Stomach (tissue), 9 donors: ENCODE measurements around the gene AKR1B15. TPM values are rescaled to one million over a fixed set of nuclear protein-coding genes. Genes with fewer than 3 reads are reported as not detected.

ENCODE experiments used
- DNase-seq, 2 donors: peaks; one replicate each; pipeline versions ENCODE4 v3.0.0 to v3.0.0-alpha.2; 2013 to 2019
- H3K27ac ChIP-seq, 5 donors: fragments of 200-600 bp in 4 of 5; sonication (generic) in 4 of 5; one replicate each; pipeline ENCODE4 v1.5.1; 2013 to 2019; ENCODE audit warnings: mild to moderate bottlenecking in 1 of 5, moderate library complexity in 1 of 5
- H3K27me3 ChIP-seq, 3 donors: fragments of 200-600 bp; sonication (generic); one replicate each; pipeline ENCODE4 v1.5.1; 2017 to 2019; ENCODE audit warnings: mixed run types in 1 of 3
- H3K36me3 ChIP-seq, 4 donors: fragments of 200-600 bp; sonication (generic); 1 replicate in 3 of 4; 2 replicates in 1 of 4; pipeline ENCODE4 v1.5.1; 2016 to 2019
- H3K4me1 ChIP-seq, 4 donors: fragments of 200-600 bp; sonication (generic); one replicate each; pipeline ENCODE4 v1.5.1; 2016 to 2019
- H3K4me3 ChIP-seq, 4 donors: fragments of 200-600 bp; sonication (generic) in 3 of 4; one replicate each; pipeline ENCODE4 v1.5.1; 2016 to 2019; ENCODE audit warnings: mild to moderate bottlenecking in 1 of 4
- H3K9me3 ChIP-seq, 4 donors: fragments of 200-600 bp; sonication (generic); one replicate each; pipeline ENCODE4 v1.5.1; 2016 to 2019
- CTCF ChIP-seq, 7 experiments: fragments of 450-650 bp in 4 of 7; fragments of 200-600 bp in 3 of 7; sonication (generic) in 3 of 7; IDR thresholded peaks; one replicate each; pipeline ENCODE4 v1.5.1; 2016 to 2019; ENCODE audit warnings: antibody characterized with exemption in 7 of 7, control low read depth in 2 of 7, mild to moderate bottlenecking in 1 of 7
- EP300 ChIP-seq: sonication (generic); formaldehyde crosslinking; IDR thresholded peaks from one replicate; pipeline ENCODE4 v1.6.1; 2017; ENCODE audit warnings: antibody characterized with exemption
- POLR2A ChIP-seq, 4 donors: fragments of 450-650 bp; IDR thresholded peaks; one replicate each; pipeline ENCODE4 v1.6.1; 2016; ENCODE audit warnings: antibody characterized with exemption in 4 of 4, control low read depth in 2 of 4, mild to moderate bottlenecking in 1 of 4, moderate library complexity in 1 of 4
- POLR2AphosphoS5 ChIP-seq, 3 donors: sonication (generic); formaldehyde crosslinking; IDR thresholded peaks; one replicate each; pipeline ENCODE4 v1.6.1; 2016; ENCODE audit warnings: antibody characterized with exemption in 3 of 3
- WGBS, 5 donors: extraction: QIAGEN DNeasy Blood & Tissue Kit in 3 of 5; methylation state at CpG; one replicate each; pipeline versions ENCODE4 v1.1.5 to v1.1.7; 2013 to 2018; 5-methylcytosine and 5-hydroxymethylcytosine counted together
- intact Hi-C: fragments of 100-400 bp; cut with DNase I; formaldehyde crosslinking; loops from one replicate; pipeline ENCODE4 v1.15.1; 2023; ENCODE audit warnings: low total_unique reads
- polyA plus RNA-seq, 3 donors: library from polyadenylated mRNA; stranded (reverse); fragments of 200-250 nt; gene quantifications; one replicate each; pipeline ENCODE4 v1.2.3, GENCODE V29; 2013
- total RNA-seq, 5 donors: library from RNA; depleted of rRNA; stranded (reverse); fragments of >200 nt; gene quantifications; one replicate each; pipeline versions ENCODE4 v1.1.0 to v1.2.3, GENCODE V29; 2014 to 2016
- donor health status: healthy with polysubstance abuse.
- donor health status: Bipolar disorder and iron deficiency.
- donor health status: healthy.

AKR1B15 gene
- total and polyA plus RNA-seq, 8 donors = 0.08 to 1.8 (median 0.72) TPM; not detected in 5

DNA sequence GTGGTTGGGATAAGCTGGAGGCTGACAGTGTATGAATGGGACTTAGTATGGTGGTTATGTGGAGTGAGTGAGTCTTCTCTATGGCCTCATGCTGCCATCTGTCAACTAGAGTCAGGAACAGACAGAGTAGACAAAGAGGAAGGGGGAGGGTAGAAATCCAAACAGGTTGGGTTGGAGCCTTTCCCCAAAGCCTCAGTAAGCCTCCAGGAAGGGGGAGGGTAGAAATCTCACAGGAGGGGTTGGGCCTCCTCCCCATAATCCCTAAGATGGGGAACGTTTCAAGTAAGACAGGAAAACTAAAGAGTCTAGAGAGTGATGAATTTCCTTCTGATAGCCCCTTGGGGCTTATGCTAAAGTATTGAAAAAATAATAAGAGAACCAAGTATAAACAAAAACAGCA, 2.0 kb upstream of the AKR1B15 start:
- Histone ChIP-seq H3K27ac (peak overlapping the region in 3 of 5 donors; percentile 71 to 79 (median 74)), H3K4me3 (no peak overlapping the region), H3K4me1 (peaks cover 0 to 18% (median 12%) of the 10 kb centered on the region in 4 donors)

GRCh38 chr7:134547397-134548054, 1.4 kb upstream of the AKR1B15 start:
- H3K4me3 ChIP-seq = peak overlapping the region; percentile 34 to 46 (median 36)
- no peaks in the 10 kb centered on the region for H3K36me3 ChIP-seq
- peaks cover 0 to 22% (median 12%) of the 10 kb centered on the region in 4 donors for H3K4me1 ChIP-seq
- H3K9me3 ChIP-seq = no peaks in the 10 kb centered on the region
- TF ChIP-seq CTCF (IDR thresholded peaks at IDR 0.05) = peak in 5 of 7 experiments; percentile 76 to 92 (median 79)
- no peak for TF ChIP-seq EP300
- TF ChIP-seq POLR2A (IDR thresholded peaks at IDR 0.05) = no peak
- TF ChIP-seq POLR2AphosphoS5 (IDR thresholded peaks at IDR 0.05) = peak in 1 of 3 donors; percentile 12
- 5 to 10% (median 8%) methylated on average over 16 of the region's 16 CpGs for WGBS, 5 donors
- peak overlapping the region; percentile 47 to 79 (median 71) for H3K27ac ChIP-seq
- peak; percentile 79 to 90 for DNase-seq
- H3K27me3 ChIP-seq = no peaks in the 10 kb centered on the region
- intact Hi-C loops = no loop called here

More for the DNA sequence above, 2.0 kb upstream of the AKR1B15 start:
- no peak for TF ChIP-seq POLR2A (IDR thresholded peaks at IDR 0.05)
- no peak for TF ChIP-seq EP300
- TF ChIP-seq CTCF (IDR thresholded peaks at IDR 0.05) = no peak
- no peak for TF ChIP-seq POLR2AphosphoS5 (IDR thresholded peaks at IDR 0.05)
- H3K9me3 ChIP-seq = no peaks in the 10 kb centered on the region
- intact Hi-C loops = no loop called here
- WGBS, 5 donors = 0% methylated on average over 1 of the region's 1 CpG
- H3K27me3 ChIP-seq = no peaks in the 10 kb centered on the region
- H3K36me3 ChIP-seq = no peaks in the 10 kb centered on the region
- DNase-seq = peak in 1 of 2 donors; percentile 32

DNA sequence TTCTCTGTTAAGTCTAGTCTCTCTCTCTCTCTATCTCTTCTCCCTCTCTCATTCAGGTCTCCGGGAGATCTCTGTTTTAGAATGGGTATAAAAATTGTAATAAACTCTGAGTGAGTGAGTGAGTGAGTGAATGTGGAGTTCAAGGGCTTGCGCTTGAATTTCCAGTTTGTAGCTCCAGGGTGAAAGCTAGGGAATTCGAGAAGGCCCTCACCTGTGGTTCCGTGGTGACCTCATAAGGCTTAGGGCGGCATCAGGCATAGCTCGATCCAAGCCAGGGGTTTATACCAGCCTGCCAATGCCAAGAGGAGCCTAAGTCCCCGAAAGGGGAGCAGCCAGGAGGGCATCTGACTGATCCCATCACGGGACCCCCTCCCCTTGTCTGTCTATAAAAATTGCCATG, 456 bp downstream of the AKR1B15 start:
- Histone ChIP-seq H3K9me3 (no peaks in the 10 kb centered on the region), H3K4me1 (peaks cover 0 to 28% (median 16%) of the 10 kb centered on the region in 4 donors), H3K4me3 (no peak overlapping the region), H3K36me3 (no peaks in the 10 kb centered on the region), H3K27me3 (no peaks in the 10 kb centered on the region), H3K27ac (peak overlapping the region in 1 of 5 donors; percentile 4)
- no peak for DNase-seq
- 85 to 95% (median 89%) methylated on average over 8 of the region's 8 CpGs for WGBS, 5 donors
- intact Hi-C loops = no loop called here
- no peak for TF ChIP-seq POLR2A (IDR thresholded peaks at IDR 0.05)
- no peak for TF ChIP-seq CTCF (IDR thresholded peaks at IDR 0.05)
- no peak for TF ChIP-seq EP300
- no peak for TF ChIP-seq POLR2AphosphoS5 (IDR thresholded peaks at IDR 0.05)

DNA sequence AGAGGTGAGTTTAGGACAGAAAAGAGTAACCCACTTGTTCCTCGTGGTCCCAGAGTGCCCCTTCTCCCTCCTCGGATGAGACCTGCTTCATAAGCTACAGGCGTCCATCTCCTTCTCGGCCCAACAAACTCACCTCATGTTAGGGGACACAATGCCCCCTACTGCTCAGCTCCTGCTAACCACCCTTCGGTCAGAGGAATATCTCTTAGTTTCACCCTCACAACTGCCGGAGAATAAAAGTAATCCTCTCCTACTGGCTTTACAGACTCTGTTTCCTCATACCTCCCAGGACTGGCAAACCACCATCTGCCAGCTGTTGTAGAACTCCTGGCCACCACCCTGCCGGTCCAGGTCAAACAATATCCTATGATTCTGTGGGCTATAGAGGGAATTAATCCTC, 3.2 kb downstream of the AKR1B15 start:
- Histone ChIP-seq H3K27me3 (no peaks in the 10 kb centered on the region), H3K36me3 (no peaks in the 10 kb centered on the region), H3K27ac (peak overlapping the region in 4 of 5 donors; percentile 4 to 61 (median 38)), H3K9me3 (no peaks in the 10 kb centered on the region), H3K4me1 (peaks cover 0 to 29% (median 16%) of the 10 kb centered on the region in 4 donors), H3K4me3 (no peak overlapping the region)
- 31 to 65% (median 39%) methylated on average over 7 of the region's 7 CpGs for WGBS, 5 donors
- no peak for TF ChIP-seq POLR2A (IDR thresholded peaks at IDR 0.05)
- peak in 2 of 7 experiments; percentile 14 to 39 for TF ChIP-seq CTCF (IDR thresholded peaks at IDR 0.05)
- DNase-seq = peak in 1 of 2 donors; percentile 45
- intact Hi-C loops = no loop called here
